Left cardiac atrium (tissue), 4 donors: ENCODE data around the gene FAM193A. TPM values are rescaled to one million over a fixed set of nuclear protein-coding genes. Genes with fewer than 3 reads are reported as not detected.
"Not testable (repeated sequence)": the region's sequence is repeated elsewhere in the genome, so short reads cannot be mapped to it uniquely, and the experiment has no call there.

Source experiments
- ATAC-seq, 2 donors: fragments of 200-7000 bp; cut with Tn5 transposase; one replicate each; pipeline ENCODE4 v1.9.1; 2020; ENCODE audit warnings: mild to moderate bottlenecking in 2 of 2, moderate library complexity in 2 of 2
- DNase-seq: peaks from one replicate; pipeline ENCODE4 v3.0.0-alpha.2; 2020
- intact Hi-C, 2 donors: fragments of 100-400 bp; cut with DNase I; formaldehyde crosslinking; loops; one replicate each; pipeline versions ENCODE4 v1.14.1 to v1.15.1; 2022 to 2023
- total RNA-seq, 2 donors: library from RNA; stranded (reverse); fragmentation: NEBNext Ultra II Directional; extraction: Animal tissue kit (Norgen Biotek cat#: 25700); gene quantifications; one replicate each; pipeline ENCODE4 v1.2.1, GENCODE V29; 2021
- donor health status: DM: no; HTN: yes; CAD: no.
- donor health status: DM: no; HTN: yes; CAD: no; lungs with severe emphysema.
- donor health status: DM: yes; HTN: yes; CAD: no.
- donor health status: Dilated cardiomyopathy.

FAM193A gene
- total RNA-seq, 2 donors from 2014 or later = 15.1 to 16.6 TPM

DNA sequence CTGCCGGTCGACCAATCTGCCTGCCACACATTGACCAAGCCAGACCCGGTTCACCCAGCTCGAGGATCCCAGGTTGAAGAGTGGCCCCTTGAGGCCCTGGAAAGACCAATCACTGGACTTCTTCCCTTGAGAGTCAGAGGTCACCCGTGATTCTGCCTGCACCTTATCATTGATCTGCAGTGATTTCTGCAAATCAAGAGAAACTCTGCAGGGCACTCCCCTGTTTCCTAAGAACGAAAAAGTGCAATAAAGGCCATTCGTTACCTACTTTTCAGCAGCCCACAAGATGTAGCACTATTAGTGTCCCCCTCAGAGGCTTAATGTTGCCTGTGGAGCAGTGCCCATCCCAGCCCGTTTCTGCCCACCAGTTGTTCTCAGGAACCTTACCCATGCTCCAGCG lies 22.3 kb upstream of the FAM193A start:
- ATAC-seq, DNase-seq, intact Hi-C loops: not testable (repeated sequence)

- intact Hi-C loops, ATAC-seq, DNase-seq: not testable (repeated sequence)
These were observed 21.5 kb upstream of the FAM193A start for GRCh38 chr4:2514944-2515343.

DNA sequence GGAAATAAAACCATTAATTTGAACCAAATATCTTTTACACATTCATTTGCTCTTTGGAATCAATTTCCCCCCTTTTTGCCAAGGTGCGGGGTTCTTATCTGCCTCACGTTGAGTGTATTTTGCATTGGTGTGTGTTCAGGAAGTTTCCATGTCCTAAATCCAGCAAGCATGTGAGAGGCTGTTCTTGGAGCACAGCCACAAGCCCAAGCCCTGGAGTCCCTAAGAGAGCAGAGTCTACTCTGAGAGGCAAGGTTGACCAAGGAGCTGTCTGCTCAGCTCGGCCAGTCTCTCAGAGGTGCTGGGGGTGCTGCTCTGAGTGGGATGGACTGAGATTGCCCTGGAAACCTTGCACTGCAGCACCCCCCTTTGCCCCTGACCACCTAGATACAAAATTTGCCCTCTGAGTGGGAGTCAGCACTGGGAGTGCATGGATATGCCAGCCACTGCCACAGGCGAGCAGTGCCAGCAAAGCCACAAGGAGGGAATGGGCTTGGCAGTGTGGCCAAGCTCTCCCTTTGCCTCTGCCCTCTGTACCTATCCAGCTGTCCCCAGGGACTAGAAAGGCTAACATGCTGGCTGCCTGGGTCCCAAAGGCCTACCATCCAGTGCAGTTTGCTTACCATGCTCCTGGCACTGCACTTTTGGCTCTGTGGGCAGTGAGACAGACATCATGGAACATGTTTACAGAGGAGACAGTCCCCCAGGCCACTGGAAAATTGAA lies 20.5 kb upstream of the FAM193A start:
- intact Hi-C loops = no loop called here
- ATAC-seq = peak; percentile 68
- peak; percentile 55 for DNase-seq

- no peak for ATAC-seq
- intact Hi-C loops = no loop called here
- DNase-seq = no peak
These were observed 19.8 kb upstream of the FAM193A start for GRCh38 chr4:2516635-2517034.

GRCh38 chr4:2526559-2526958 lies 9.9 kb upstream of the FAM193A start:
- ATAC-seq (no peak), DNase-seq (no peak)
- intact Hi-C loops = no loop called here

GRCh38 chr4:2534904-2535375 lies 1.5 kb upstream of the FAM193A start:
- ATAC-seq (no peak), DNase-seq (no peak)
- intact Hi-C loops = loop anchor here in 1 of 2 donors (10.0 kb wide), 1 partner anchor 70 kb away; the partner anchor contains the start of gene RNF4

GRCh38 chr4:2535376-2536192 lies 863 bp upstream of the FAM193A start:
- peak; percentile 60 for DNase-seq
- intact Hi-C loops = loop anchor here in 1 of 2 donors (10.0 kb wide), 1 partner anchor 71 kb away; the partner anchor contains the start of gene RNF4
- ATAC-seq = peak; percentile 5 to 15

GRCh38 chr4:2537011-2537830 lies 774 bp downstream of the FAM193A start:
- intact Hi-C loops = loop anchor here in 1 of 2 donors (10.0 kb wide), 1 partner anchor 72 kb away; the partner anchor contains the start of gene RNF4
- ATAC-seq = peak in 1 of 2 donors; percentile 1
- DNase-seq = peak; percentile 59

- ATAC-seq, DNase-seq, intact Hi-C loops: not testable (repeated sequence)
These were observed 7.2 kb downstream of the FAM193A start for GRCh38 chr4:2543580-2544191.

- intact Hi-C loops = no loop called here
- ATAC-seq (no peak), DNase-seq (no peak)
These were observed 9.0 kb downstream of the FAM193A start for GRCh38 chr4:2545321-2546013.

GRCh38 chr4:2546286-2546823 lies 9.9 kb downstream of the FAM193A start:
- no peak for DNase-seq
- intact Hi-C loops = no loop called here
- no peak for ATAC-seq

DNA sequence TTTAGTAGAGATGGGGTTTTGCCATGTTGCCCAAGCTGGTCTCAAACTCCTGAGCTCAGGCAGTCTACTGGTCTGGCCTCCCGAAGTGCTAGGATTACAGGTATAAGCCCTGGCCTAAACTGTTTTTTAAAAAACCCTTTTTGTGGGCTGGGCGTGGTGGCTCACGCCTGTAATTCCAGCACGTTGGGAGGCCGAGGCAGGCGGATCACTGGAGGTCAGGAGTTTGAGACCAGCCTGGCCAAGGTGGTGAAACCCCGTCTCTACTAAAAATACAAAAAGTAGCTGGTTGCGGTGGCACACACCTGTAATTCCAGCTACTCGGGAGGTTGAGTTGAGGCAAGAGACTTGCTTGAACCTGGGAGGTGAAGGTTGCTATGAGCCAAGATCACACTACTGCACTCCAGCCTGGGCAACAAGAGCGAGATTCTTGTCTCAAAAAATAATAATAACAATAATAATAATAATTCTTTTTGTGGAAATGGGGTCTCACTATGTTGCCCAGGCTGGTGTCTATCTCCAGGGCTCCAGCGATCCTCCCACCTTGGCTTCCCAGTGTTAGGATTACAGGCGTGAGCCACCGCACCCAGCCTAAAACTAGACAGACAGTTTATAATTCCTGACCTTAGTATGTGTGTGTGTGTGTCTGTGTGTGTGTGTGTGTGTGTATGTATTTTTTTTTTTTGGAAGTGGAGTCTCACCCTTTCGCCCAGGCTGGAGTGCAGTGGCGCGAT lies 10.7 kb downstream of the FAM193A start:
- DNase-seq, intact Hi-C loops, ATAC-seq: not testable (repeated sequence)

GRCh38 chr4:2551118-2551517 lies 14.7 kb downstream of the FAM193A start:
- DNase-seq = no peak
- no peak for ATAC-seq
- intact Hi-C loops = no loop called here

DNA sequence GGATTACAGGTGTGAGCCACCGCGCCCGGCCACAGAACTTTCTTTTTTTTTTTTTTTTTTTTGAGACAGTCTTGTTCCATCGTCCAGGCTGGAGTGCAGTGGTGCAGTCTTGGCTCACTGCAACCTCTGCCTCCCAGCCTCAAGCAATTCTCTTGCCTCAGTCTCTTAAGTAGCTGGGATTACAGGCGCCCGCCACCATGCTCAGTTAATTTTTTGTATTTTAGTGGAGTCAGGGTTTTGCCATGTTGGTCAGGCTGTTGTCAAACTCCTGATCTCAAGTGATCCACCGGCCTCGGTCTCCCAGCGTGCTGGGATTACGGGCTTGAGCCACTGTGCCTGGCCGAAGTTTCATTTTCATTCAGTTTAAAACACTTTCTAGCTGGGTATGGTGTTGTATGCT lies 16.4 kb downstream of the FAM193A start:
- ATAC-seq = no peak
- intact Hi-C loops = no loop called here
- no peak for DNase-seq

DNA sequence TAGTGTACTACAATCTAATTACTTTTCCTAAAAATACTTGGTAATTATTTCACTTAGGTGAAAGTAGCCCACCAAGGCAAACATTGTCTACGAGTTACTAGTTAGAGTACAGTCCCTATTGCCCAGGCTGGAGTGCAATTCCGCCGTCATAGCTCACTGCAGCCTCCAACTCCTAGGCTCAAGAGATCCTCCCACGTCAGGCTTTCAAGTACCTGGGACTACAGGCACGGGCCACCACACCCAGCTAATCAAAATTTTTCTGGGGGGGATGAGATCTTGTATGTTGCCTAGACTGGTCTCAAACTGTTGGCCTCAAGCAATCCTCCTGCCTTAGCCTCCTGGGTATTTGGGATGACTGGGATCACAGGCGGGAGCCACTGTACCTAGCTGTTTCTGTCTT lies 21.9 kb downstream of the FAM193A start:
- no peak for ATAC-seq
- DNase-seq = no peak
- intact Hi-C loops = no loop called here

DNA sequence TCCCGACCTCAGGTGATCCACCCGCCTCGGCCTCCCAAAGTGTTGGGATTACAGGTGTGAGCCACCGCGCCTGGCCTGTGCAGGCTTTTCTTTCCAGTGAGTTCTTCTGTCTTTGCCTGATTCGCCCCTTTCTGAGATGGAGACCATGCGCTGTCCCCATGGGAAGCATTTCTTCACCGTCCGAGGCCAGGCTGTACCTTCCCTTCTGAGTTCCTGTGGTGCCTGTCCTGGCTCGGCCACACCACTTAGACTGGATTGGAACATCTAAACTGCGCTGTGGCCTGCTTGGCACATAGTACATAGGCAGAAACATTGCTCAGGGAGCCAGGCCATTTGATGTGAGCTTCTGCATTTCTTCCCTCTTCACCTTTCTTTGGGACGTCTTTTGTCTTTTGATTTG lies 23.7 kb downstream of the FAM193A start:
- intact Hi-C loops = no loop called here
- peak in 1 of 2 donors; percentile 15 for ATAC-seq

GRCh38 chr4:2565533-2565932 lies 29.1 kb downstream of the FAM193A start:
- DNase-seq (no peak), ATAC-seq (peak in 1 of 2 donors; percentile 70)
- intact Hi-C loops = no loop called here

More for the DNA sequence above, 23.7 kb downstream of the FAM193A start:
- no peak for DNase-seq
